Glomerular visceral epithelial cell (primary cell): ENCODE measurements around the gene EPB41L2.
"Not testable (repeated sequence)": the region's sequence is repeated elsewhere in the genome, so short reads cannot be mapped to it uniquely, and the experiment has no call there.

Source experiments
- DNase-seq: peaks from one replicate; pipeline ENCODE4 v3.0.0-alpha.2; 2016; ENCODE audit errors: extremely low spot score

EPB41L2 gene

GRCh38 chr6:130838250-130838860, 224.7 kb downstream of the EPB41L2 start:
- DNase-seq: no peak

- no peak for DNase-seq
These were observed 226.0 kb downstream of the EPB41L2 start for GRCh38 chr6:130837067-130837466.

GRCh38 chr6:130836055-130836640, 226.9 kb downstream of the EPB41L2 start:
- DNase-seq: no peak

- no peak for DNase-seq
These were observed 228.4 kb downstream of the EPB41L2 start for GRCh38 chr6:130834482-130835251.

- no peak for DNase-seq
These were observed 229.5 kb downstream of the EPB41L2 start for GRCh38 chr6:130833569-130833968.

GRCh38 chr6:130831607-130832006, 231.4 kb downstream of the EPB41L2 start:
- DNase-seq: no peak

- no peak for DNase-seq
These were observed 233.6 kb downstream of the EPB41L2 start for GRCh38 chr6:130829333-130829910.

GRCh38 chr6:130827247-130828149, 235.5 kb downstream of the EPB41L2 start, which contains the start of gene SMLR1:
Gene SMLR1 (plus strand): TSS chr6:130827406. CDS start chr6:130827414, 8 bp downstream.
- no peak for DNase-seq

- DNase-seq: no peak
These were observed 236.4 kb downstream of the EPB41L2 start for GRCh38 chr6:130826442-130827246.

GRCh38 chr6:130825772-130826441, 237.1 kb downstream of the EPB41L2 start:
- no peak for DNase-seq

- DNase-seq: no peak
These were observed 237.9 kb downstream of the EPB41L2 start for GRCh38 chr6:130824978-130825694.

- DNase-seq: no peak
These were observed 240.3 kb downstream of the EPB41L2 start for GRCh38 chr6:130822736-130823135.

- no peak for DNase-seq
These were observed 247.6 kb downstream of the EPB41L2 start for GRCh38 chr6:130815200-130816071.

- DNase-seq: no peak
These were observed 248.5 kb downstream of the EPB41L2 start for GRCh38 chr6:130814506-130814905.

GRCh38 chr6:130811932-130812331, 251.1 kb downstream of the EPB41L2 start:
- DNase-seq: no peak

- DNase-seq: no peak
These were observed 252.6 kb downstream of the EPB41L2 start for GRCh38 chr6:130810307-130811030.

- not testable (repeated sequence) for DNase-seq
These were observed 261.7 kb downstream of the EPB41L2 start for GRCh38 chr6:130801368-130801767.

GRCh38 chr6:130797061-130797460, 266.0 kb downstream of the EPB41L2 start:
- DNase-seq: no peak
